IPS-20b (cell line): Measurements from ENCODE around the gene CEP44.
"Not testable (repeated sequence)": the region's sequence is repeated elsewhere in the genome, so short reads cannot be mapped to it uniquely, and the experiment has no call there.

ENCODE experiments used
- H3K27ac ChIP-seq: one replicate; pipeline ENCODE4 v1.5.1; 2013; ENCODE audit warnings: low read length
- H3K27me3 ChIP-seq: 2 replicates; pipeline ENCODE4 v1.6.1; 2013; ENCODE audit warnings: mild to moderate bottlenecking, low read length, inconsistent platforms; ENCODE audit not compliant: insufficient read depth
- H3K36me3 ChIP-seq: 2 replicates; pipeline ENCODE4 v1.6.1; 2013; ENCODE audit warnings: low read depth, mild to moderate bottlenecking, inconsistent platforms, low read length, moderate library complexity; ENCODE audit not compliant: insufficient read depth
- H3K4me1 ChIP-seq: 2 replicates; pipeline ENCODE4 v1.6.1; 2013; ENCODE audit warnings: mild to moderate bottlenecking, control low read depth, inconsistent platforms, low read length, moderate library complexity; ENCODE audit not compliant: insufficient read depth
- H3K4me3 ChIP-seq: 2 replicates; pipeline ENCODE4 v1.5.1; 2013; ENCODE audit warnings: mild to moderate bottlenecking, low read length, inconsistent platforms
- H3K9ac ChIP-seq: 2 replicates; pipeline ENCODE4 v1.6.1; 2013; ENCODE audit warnings: low read depth, mild to moderate bottlenecking, inconsistent platforms, low read length, moderate library complexity
- H3K9me3 ChIP-seq: 2 replicates; pipeline ENCODE4 v1.6.1; 2013; ENCODE audit warnings: mild to moderate bottlenecking, low read depth, low read length, inconsistent platforms; ENCODE audit not compliant: insufficient read depth

CEP44 gene

DNA sequence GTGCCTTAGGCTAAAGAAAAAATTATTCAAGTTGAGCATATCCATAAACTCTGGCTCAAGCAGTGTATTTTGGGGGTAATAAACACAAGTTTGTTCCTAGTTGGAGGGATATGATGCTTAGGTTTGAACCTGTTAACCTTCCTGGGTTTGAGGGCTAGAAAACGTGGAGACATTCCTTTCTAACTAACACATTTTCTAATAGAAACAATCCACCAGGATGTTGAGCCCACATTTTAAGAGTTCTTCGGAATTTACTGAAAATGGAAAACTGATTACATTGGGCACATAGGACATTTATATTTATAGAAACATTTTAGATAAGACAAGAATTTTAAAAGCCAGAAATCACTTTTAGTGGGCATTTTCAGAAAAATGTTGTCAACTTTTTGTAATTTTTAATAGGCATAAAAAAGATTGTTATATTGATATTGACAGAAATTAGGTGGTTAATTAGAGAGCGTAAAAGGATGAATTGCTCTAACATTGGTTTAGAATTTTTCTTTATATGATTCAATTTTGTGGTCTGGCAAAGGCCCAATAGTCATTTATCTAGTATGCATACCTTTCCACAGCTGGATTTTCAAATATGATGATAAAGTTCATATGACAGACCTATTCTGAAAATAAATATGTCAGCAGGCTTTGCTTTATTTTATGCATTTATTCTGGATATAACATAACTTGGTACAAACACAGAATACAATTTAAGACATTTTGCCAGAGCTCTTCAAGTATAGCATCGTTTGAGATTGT lies 49.2 kb downstream of the CEP44 start:
- H3K27me3 ChIP-seq, result no peaks in the 10 kb centered on the region
- no peak overlapping the region for H3K4me3 ChIP-seq
- no peak overlapping the region for H3K9ac ChIP-seq
- no peaks in the 10 kb centered on the region for H3K36me3 ChIP-seq
- H3K4me1 ChIP-seq, result peaks cover 5% of the 10 kb centered on the region; the same call in 1 of the 2 replicates
- no peaks in the 10 kb centered on the region for H3K9me3 ChIP-seq
- H3K27ac ChIP-seq, result no peak overlapping the region

GRCh38 chr4:174334628-174335027 lies 50.9 kb downstream of the CEP44 start:
- H3K27ac ChIP-seq, result no peak overlapping the region
- no peak overlapping the region for H3K9ac ChIP-seq
- H3K27me3 ChIP-seq, result no peaks in the 10 kb centered on the region
- H3K4me1 ChIP-seq, result peaks cover 5% of the 10 kb centered on the region; the same call in 1 of the 2 replicates
- H3K9me3 ChIP-seq, result no peaks in the 10 kb centered on the region
- H3K4me3 ChIP-seq, result no peak overlapping the region
- H3K36me3 ChIP-seq, result no peaks in the 10 kb centered on the region

- no peaks in the 10 kb centered on the region for H3K4me1 ChIP-seq
- no peak overlapping the region for H3K9ac ChIP-seq
- no peaks in the 10 kb centered on the region for H3K9me3 ChIP-seq
- no peaks in the 10 kb centered on the region for H3K36me3 ChIP-seq
- H3K27me3 ChIP-seq, result no peaks in the 10 kb centered on the region
- H3K4me3 ChIP-seq, result no peak overlapping the region
- H3K27ac ChIP-seq, result no peak overlapping the region
Measured at GRCh38 chr4:174340714-174341113, 57.0 kb downstream of the CEP44 start.

- Histone ChIP-seq H3K9ac (no peak overlapping the region), H3K27me3 (no peaks in the 10 kb centered on the region), H3K9me3 (no peaks in the 10 kb centered on the region), H3K36me3 (no peaks in the 10 kb centered on the region), H3K27ac (no peak overlapping the region), H3K4me3 (no peak overlapping the region), H3K4me1 (peaks cover 4% of the 10 kb centered on the region)
Measured at GRCh38 chr4:174349156-174349555, 65.4 kb downstream of the CEP44 start.

DNA sequence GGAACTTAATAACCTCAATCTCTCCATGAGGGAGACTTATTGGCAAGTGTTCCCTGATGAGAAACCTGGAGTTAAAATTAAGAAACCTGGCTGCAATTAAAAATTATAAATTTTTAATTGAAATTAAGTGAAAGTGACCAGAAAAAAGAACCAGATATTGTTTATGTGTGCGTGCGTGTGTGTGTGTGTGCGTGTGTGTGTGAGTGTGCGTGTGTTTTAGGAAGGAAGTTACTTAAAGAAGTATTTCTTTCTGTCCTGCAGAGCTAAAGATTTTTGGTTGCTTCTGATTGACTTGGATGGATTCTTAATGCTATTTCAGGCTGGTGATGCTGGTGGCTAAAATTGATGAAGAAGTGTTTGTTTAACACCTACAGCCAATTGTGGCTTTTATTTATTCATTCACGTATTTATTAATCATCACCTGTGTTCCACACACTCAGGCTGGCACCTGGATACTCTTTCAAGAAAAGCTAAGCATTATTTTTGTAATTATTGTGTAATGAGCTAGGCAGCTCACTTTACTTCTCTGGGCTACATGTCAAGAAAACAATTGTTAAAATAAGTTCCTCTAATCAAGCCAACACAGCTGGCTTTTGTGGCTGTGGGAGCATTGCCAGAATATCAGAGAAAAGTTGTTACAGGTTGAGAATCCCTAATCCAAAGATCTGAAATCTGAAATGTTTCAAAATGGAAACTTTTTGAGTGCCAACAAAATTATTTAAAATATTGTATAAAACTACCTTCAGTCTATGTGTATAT lies 68.5 kb downstream of the CEP44 start:
- no peak overlapping the region for H3K9ac ChIP-seq
- no peaks in the 10 kb centered on the region for H3K9me3 ChIP-seq
- no peak overlapping the region for H3K27ac ChIP-seq
- H3K4me3 ChIP-seq, result no peak overlapping the region
- H3K36me3 ChIP-seq, result no peaks in the 10 kb centered on the region
- H3K4me1 ChIP-seq, result peaks cover 4% of the 10 kb centered on the region
- H3K27me3 ChIP-seq, result no peaks in the 10 kb centered on the region

DNA sequence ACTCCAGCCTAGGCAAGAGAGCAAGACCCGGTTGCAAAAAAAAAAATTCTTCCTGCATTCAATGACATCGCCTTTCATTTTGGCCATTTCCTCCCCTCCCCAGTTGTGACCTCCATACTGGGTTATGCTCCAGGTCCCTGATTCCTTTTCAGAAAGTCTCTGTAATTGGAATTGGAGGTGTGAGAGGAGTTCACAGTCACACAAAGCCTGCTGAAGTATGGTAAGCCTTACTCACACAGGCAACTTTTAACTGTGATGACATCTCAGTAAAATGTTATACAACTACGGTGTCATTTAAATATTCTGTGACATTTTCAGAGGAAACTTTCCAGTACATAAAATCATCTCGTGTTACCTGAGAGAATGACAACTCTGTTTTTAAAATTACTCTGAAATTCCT lies 73.6 kb downstream of the CEP44 start:
- Histone ChIP-seq H3K27me3 (no peaks in the 10 kb centered on the region), H3K9ac (no peak overlapping the region), H3K9me3 (no peaks in the 10 kb centered on the region), H3K4me1 (no peaks in the 10 kb centered on the region), H3K36me3 (no peaks in the 10 kb centered on the region), H3K27ac (no peak overlapping the region), H3K4me3 (no peak overlapping the region)

DNA sequence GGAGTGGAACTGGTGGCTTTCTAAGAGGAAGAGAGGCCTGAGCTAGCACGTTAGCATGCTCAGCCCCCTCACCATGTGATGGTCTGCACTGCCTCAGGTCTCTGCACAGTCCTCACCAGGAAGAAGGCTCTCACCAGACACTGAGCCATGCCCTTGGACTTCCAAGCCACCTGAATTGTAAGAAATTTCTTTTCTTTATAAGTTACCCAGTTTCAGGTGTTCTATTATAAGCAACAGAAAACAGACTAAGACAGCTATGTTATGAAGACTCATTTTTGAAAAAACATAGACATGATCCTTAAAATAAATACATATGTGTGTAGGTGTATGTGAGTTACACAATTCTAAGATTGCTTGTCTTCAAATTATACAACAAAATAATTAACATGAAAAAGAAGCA lies 74.7 kb downstream of the CEP44 start:
- Histone ChIP-seq H3K27ac (no peak overlapping the region), H3K9ac (no peak overlapping the region), H3K9me3 (no peaks in the 10 kb centered on the region), H3K4me1 (no peaks in the 10 kb centered on the region), H3K4me3 (no peak overlapping the region), H3K36me3 (no peaks in the 10 kb centered on the region), H3K27me3 (no peaks in the 10 kb centered on the region)

GRCh38 chr4:174358829-174359228 lies 75.1 kb downstream of the CEP44 start:
- no peaks in the 10 kb centered on the region for H3K36me3 ChIP-seq
- no peaks in the 10 kb centered on the region for H3K27me3 ChIP-seq
- H3K9me3 ChIP-seq, result no peaks in the 10 kb centered on the region
- H3K27ac ChIP-seq, result no peak overlapping the region
- H3K9ac ChIP-seq, result no peak overlapping the region
- no peak overlapping the region for H3K4me3 ChIP-seq
- no peaks in the 10 kb centered on the region for H3K4me1 ChIP-seq

- H3K4me3 ChIP-seq, result no peak overlapping the region
- peaks cover 8% of the 10 kb centered on the region for H3K9me3 ChIP-seq
- H3K4me1 ChIP-seq, result peaks cover 7% of the 10 kb centered on the region
- H3K36me3 ChIP-seq, result peaks cover 2% of the 10 kb centered on the region; the same call in 1 of the 2 replicates
- no peak overlapping the region for H3K9ac ChIP-seq
- H3K27ac ChIP-seq, result no peak overlapping the region
- H3K27me3 ChIP-seq, result no peaks in the 10 kb centered on the region
Measured at GRCh38 chr4:174362340-174362739, 78.6 kb downstream of the CEP44 start.

DNA sequence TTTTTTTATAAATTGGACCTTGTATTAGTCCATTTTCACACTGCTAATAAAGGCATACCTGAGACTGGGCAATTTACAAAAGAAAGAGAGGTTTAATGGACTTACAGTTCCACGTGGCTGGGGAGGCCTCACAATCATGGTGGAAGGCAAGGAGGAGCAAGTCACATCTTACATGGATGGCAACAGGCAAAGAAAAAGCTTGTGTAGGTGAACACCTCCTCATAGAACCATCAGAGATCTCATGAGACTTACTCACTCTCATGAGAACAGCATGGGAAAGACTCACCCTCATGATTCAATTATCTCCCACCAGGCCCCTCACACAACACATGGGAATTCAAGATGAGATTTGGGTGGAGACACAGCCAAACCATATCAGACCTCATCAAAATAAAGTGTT lies 80.1 kb downstream of the CEP44 start:
- H3K4me3 ChIP-seq, H3K36me3 ChIP-seq, H3K27me3 ChIP-seq, H3K4me1 ChIP-seq, H3K27ac ChIP-seq, H3K9ac ChIP-seq: not testable (repeated sequence)
- peaks cover 15% of the 10 kb centered on the region for H3K9me3 ChIP-seq

- Histone ChIP-seq H3K27ac (no peak overlapping the region), H3K9ac (no peak overlapping the region), H3K4me1 (peaks cover 12% of the 10 kb centered on the region), H3K9me3 (peaks cover 15% of the 10 kb centered on the region), H3K36me3 (peaks cover 3% of the 10 kb centered on the region; the same call in 1 of the 2 replicates), H3K4me3 (no peak overlapping the region), H3K27me3 (no peaks in the 10 kb centered on the region)
Measured at GRCh38 chr4:174365018-174365587, 81.4 kb downstream of the CEP44 start.

DNA sequence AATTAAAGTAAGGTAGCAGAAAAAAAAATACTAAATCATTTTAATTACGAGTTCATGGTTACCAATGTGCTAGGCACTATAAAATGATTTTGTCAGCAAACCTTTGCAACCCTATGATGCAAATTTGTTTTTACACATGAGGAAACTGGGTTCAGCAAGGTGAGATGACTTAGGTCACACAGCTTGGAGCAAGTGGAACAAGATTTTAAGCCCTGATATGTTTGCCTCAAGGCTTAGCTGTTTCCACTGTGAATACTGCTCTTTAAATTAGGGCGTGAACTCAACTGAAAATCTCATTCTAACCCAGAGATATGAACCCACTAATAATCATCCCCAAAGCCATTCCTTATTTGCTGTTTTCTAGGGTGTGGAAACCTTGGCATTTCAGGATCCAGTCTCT lies 86.3 kb downstream of the CEP44 start:
- Histone ChIP-seq H3K27ac (no peak overlapping the region), H3K27me3 (no peaks in the 10 kb centered on the region), H3K9ac (no peak overlapping the region), H3K9me3 (peaks cover 15% of the 10 kb centered on the region), H3K36me3 (peaks cover 3% of the 10 kb centered on the region; the same call in 1 of the 2 replicates), H3K4me1 (peaks cover 12% of the 10 kb centered on the region), H3K4me3 (no peak overlapping the region)
